C4-2B (cell line): ENCODE data around the gene NFATC2.

Source experiments
- ZFX ChIP-seq: fragments of 450-650 bp; IDR thresholded peaks from 2 replicates; pipeline ENCODE4 v1.6.1; 2017
- TF ChIP-seq, protein P1 (sequence below): fragments of 450-650 bp; conservative IDR thresholded peaks from 2 replicates; pipeline ENCODE4 v1.5.1; 2017; ENCODE audit warnings: mild to moderate bottlenecking

DNA sequence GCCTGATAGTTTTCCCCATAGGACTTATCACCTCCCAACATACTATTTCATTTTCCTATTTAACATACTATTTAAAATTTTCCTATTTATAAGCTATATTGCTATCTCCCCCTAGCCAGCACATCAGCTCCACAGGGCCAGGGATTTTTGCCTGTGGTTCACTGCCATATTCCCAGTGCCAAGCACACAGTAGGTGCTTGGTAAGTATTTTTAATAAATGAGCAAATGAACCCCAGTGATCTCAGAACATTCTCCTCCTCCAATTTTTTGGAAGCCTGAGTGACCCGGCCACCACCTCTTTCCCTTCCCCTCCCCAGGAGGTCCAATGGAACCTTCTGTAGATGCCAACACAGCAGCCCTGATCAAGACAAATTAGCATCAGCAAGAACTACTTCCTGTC is 33.3 kb downstream of the NFATC2 start:
- TF ChIP-seq, protein P1, sequence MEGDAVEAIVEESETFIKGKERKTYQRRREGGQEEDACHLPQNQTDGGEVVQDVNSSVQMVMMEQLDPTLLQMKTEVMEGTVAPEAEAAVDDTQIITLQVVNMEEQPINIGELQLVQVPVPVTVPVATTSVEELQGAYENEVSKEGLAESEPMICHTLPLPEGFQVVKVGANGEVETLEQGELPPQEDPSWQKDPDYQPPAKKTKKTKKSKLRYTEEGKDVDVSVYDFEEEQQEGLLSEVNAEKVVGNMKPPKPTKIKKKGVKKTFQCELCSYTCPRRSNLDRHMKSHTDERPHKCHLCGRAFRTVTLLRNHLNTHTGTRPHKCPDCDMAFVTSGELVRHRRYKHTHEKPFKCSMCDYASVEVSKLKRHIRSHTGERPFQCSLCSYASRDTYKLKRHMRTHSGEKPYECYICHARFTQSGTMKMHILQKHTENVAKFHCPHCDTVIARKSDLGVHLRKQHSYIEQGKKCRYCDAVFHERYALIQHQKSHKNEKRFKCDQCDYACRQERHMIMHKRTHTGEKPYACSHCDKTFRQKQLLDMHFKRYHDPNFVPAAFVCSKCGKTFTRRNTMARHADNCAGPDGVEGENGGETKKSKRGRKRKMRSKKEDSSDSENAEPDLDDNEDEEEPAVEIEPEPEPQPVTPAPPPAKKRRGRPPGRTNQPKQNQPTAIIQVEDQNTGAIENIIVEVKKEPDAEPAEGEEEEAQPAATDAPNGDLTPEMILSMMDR = no peak
- TF ChIP-seq ZFX = no peak
